H1 (cell line): ENCODE measurements around the gene TPP1. TPM values are rescaled to one million over a fixed set of nuclear protein-coding genes. Genes with fewer than 3 reads are reported as not detected.
A peak's percentile ranks its signal among the peaks of the same experiment; 100 is the strongest.

Source experiments
- ASH2L ChIP-seq: fragments of 200-600, 300-600 bp; sonication (generic); IDR thresholded peaks from one replicate; pipeline ENCODE4 v1.7.1; 2017; ENCODE audit warnings: low read length
- BACH1 ChIP-seq: IDR thresholded peaks from 2 replicates; pipeline ENCODE4 v1.6.1; 2012; ENCODE audit warnings: low read length, improper control_type of control experiment
- CEBPB ChIP-seq: IDR thresholded peaks from 2 replicates; pipeline ENCODE4 v1.6.1; 2012; ENCODE audit warnings: low read depth, low read length
- CTBP2 ChIP-seq: IDR thresholded peaks from 2 replicates; pipeline ENCODE4 v1.7.0; 2011; ENCODE audit warnings: borderline replicate concordance, mild to moderate bottlenecking, moderate library complexity, mixed read lengths, low read length; ENCODE audit not compliant: insufficient read depth, insufficient read length
- EGR1 ChIP-seq: IDR thresholded peaks from 2 replicates; pipeline ENCODE4 v1.6.1; 2011; ENCODE audit warnings: low read depth, low read length, borderline replicate concordance
- HDAC6 ChIP-seq: IDR thresholded peaks from one replicate; pipeline ENCODE4 v1.7.1; 2012; ENCODE audit warnings: low read depth, mild to moderate bottlenecking, inconsistent platforms, low read length, moderate library complexity
- KDM1A ChIP-seq: fragments of 200-600, 300-600 bp; sonication (generic); IDR thresholded peaks from 2 replicates; pipeline ENCODE4 v1.7.1; 2016; ENCODE audit warnings: mild to moderate bottlenecking, low read length, borderline replicate concordance
- KDM4A ChIP-seq: IDR thresholded peaks from one replicate; pipeline ENCODE4 v1.7.1; 2012; ENCODE audit warnings: low read depth, mild to moderate bottlenecking, moderate library complexity, low read length, inconsistent platforms; ENCODE audit not compliant: severe bottlenecking
- NANOG ChIP-seq: IDR thresholded peaks from 2 replicates; pipeline ENCODE4 v1.6.1; 2011; ENCODE audit warnings: low read length, low read depth, mild to moderate bottlenecking, inconsistent platforms; ENCODE audit not compliant: insufficient read depth, poor library complexity, severe bottlenecking
- NRF1 ChIP-seq: IDR thresholded peaks from 2 replicates; pipeline ENCODE4 v1.6.1; 2011; ENCODE audit warnings: mild to moderate bottlenecking, low read depth, low read length, improper control_type of control experiment
- PHF8 ChIP-seq: fragments of 200-600 bp; sonication (generic); conservative IDR thresholded peaks from 2 replicates; pipeline ENCODE4 v1.7.1; 2012; ENCODE audit warnings: low read depth, mild to moderate bottlenecking, inconsistent platforms, low read length, moderate library complexity
- RFX5 ChIP-seq: IDR thresholded peaks from 2 replicates; pipeline ENCODE4 v1.6.1; 2011; ENCODE audit warnings: low read depth, low read length, improper control_type of control experiment, borderline replicate concordance
- RNF2 ChIP-seq: fragments of 200-900, 300-1000 bp; sonication (generic); IDR thresholded peaks from 2 replicates; pipeline ENCODE4 v1.7.1; 2016; ENCODE audit warnings: borderline replicate concordance, low read depth, mild to moderate bottlenecking, antibody characterized with exemption, low read length; ENCODE audit not compliant: poor library complexity, severe bottlenecking; ENCODE audit errors: missing control alignments
- SAP30 ChIP-seq: fragments of 300-600 bp; sonication (generic); IDR thresholded peaks from 2 replicates; pipeline ENCODE4 v1.7.1; 2012; ENCODE audit warnings: low read length, moderate library complexity, mild to moderate bottlenecking, inconsistent platforms; ENCODE audit not compliant: insufficient read depth, insufficient replicate concordance
- SIX5 ChIP-seq: IDR thresholded peaks from 2 replicates; pipeline ENCODE4 v1.6.1; 2011; ENCODE audit warnings: mild to moderate bottlenecking, low read depth, low read length
- SP2 ChIP-seq: IDR thresholded peaks from 2 replicates; pipeline ENCODE4 v1.6.1; 2012; ENCODE audit warnings: mild to moderate bottlenecking, low read length, inconsistent platforms
- SP4 ChIP-seq: IDR thresholded peaks from 2 replicates; pipeline ENCODE4 v1.6.1; 2012; ENCODE audit warnings: low read length, inconsistent platforms
- SRF ChIP-seq: IDR thresholded peaks from 2 replicates; pipeline ENCODE4 v1.6.1; 2011; ENCODE audit warnings: mild to moderate bottlenecking, low read depth, low read length, moderate library complexity
- TAF7 ChIP-seq: optimal IDR thresholded peaks from 2 replicates; pipeline ENCODE3; 2011; ENCODE audit warnings: low read depth, mild to moderate bottlenecking, inconsistent platforms, low read length, moderate library complexity, borderline replicate concordance
- TBP ChIP-seq: IDR thresholded peaks from 2 replicates; pipeline ENCODE4 v1.6.1; 2011; ENCODE audit warnings: low read depth, low read length, improper control_type of control experiment
- YY1 ChIP-seq: IDR thresholded peaks from 2 replicates; pipeline ENCODE4 v1.6.1; 2011; ENCODE audit warnings: low read depth, mild to moderate bottlenecking, low read length
- polyA plus RNA-seq, 7 experiments: library from polyadenylated mRNA; depleted of rRNA in 3 of 7; stranded (reverse) in 5 of 7; unstranded in 2 of 7; fragments of >200 nt in 5 of 7; fragments of 200-250 nt in 2 of 7; gene quantifications; 1 replicate in 5 of 7; 2 replicates in 1 of 7; 4 replicates in 1 of 7; pipeline versions ENCODE4 v1.2.1 to v1.2.3, GENCODE V29; 2011 to 2013; ENCODE audit warnings: missing spikeins in 2 of 7, mixed read lengths in 2 of 7
- total RNA-seq: library from RNA; stranded (reverse); fragmentation: NEBNext Ultra II Directional; extraction: Animal tissue kit (Norgen Biotek cat#: 25700); gene quantifications from 2 replicates; pipeline ENCODE4 v1.2.1, GENCODE V29; 2021
- TF ChIP-seq, protein P1 (sequence below): IDR thresholded peaks from 2 replicates; pipeline ENCODE4 v1.6.1; 2012; ENCODE audit warnings: low read length, inconsistent platforms

The TPP1 gene
- total and polyA plus RNA-seq, 2 of the 8 experiments (the other 6 are each of a cell fraction or from before 2014, with no cell fraction given), result 36.1 to 77.5 TPM

DNA sequence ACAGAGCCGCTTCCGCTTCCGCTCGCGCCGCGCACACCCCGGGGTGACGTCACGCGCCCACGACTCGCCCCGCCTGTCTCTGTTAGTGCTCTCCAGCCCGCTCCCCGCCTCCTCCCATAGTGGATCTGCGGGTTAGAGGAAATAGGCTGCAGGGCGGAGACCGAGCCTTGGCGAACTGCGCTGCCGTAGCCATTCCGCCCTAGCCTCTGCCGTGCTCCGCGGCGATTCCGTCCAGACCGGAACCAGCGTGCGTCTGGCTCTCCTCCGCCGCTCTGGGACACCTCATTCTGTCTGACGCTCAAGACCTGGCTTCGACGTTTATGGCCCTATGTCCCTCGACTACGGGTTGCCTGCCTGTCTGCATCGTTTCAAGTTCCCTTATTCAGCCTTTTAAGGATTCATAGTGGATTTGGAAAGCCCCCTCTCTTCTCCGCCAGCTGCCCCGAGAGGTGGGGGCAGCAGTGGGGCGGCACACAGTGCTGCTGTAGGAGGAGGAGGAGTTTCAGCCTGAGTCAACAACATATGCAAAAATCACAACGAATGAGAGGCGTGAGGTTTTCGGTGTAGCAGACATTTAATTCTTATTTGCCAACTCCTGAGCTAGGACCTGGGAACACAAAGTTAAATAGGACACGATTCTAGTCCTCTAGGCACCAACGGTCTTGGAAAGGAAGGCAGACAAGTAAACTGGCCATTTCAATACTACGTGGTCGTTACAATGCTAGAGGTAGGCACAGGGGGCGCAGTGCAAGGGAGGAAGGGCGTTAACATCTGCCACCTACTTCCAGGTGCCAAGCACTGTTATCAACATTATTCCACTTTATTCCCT, 6.8 kb downstream of the TPP1 start, which contains the start of gene TAF10 (continued):
- TF ChIP-seq KDM1A (no peak), SP4 (0 out of 2 replicates have a peak, but pooled peaks have one; percentile 73), NANOG (no peak), NRF1 (no peak), EGR1 (no peak), ASH2L (peak; percentile 92), CEBPB (no peak), PHF8 (peak; percentile 95), SAP30 (peak; percentile 42), KDM4A (peak; percentile 56), SIX5 (no peak), YY1 (peak; percentile 17; the same call in 1 of the 2 replicates), HDAC6 (no peak), RNF2 (no peak), TAF7 (peak; percentile 64), RFX5 (no peak), SRF (no peak), SP2 (no peak), BACH1 (peak; percentile 44; the same call in 1 of the 2 replicates), TBP (peak; percentile 88), CTBP2 (no peak)
- TF ChIP-seq, protein P1, sequence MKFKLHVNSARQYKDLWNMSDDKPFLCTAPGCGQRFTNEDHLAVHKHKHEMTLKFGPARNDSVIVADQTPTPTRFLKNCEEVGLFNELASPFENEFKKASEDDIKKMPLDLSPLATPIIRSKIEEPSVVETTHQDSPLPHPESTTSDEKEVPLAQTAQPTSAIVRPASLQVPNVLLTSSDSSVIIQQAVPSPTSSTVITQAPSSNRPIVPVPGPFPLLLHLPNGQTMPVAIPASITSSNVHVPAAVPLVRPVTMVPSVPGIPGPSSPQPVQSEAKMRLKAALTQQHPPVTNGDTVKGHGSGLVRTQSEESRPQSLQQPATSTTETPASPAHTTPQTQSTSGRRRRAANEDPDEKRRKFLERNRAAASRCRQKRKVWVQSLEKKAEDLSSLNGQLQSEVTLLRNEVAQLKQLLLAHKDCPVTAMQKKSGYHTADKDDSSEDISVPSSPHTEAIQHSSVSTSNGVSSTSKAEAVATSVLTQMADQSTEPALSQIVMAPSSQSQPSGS, result peak; percentile 70
